H1 (cell line): Measurements from ENCODE around the gene ZNF644. TPM values are rescaled to one million over a fixed set of nuclear protein-coding genes. Genes with fewer than 3 reads are reported as not detected.

ENCODE experiments used
- CTCF ChIA-PET: fragments of 300-600 bp; sonication (Branson Sonifier 250); formaldehyde crosslinking; loops from one replicate; lab custom pipeline; 2021; ENCODE audit not compliant: partially characterized antibody; lab: Charles Lee
- POLR2A ChIA-PET: fragments of 300-600 bp; sonication (Branson Sonifier 250); formaldehyde crosslinking; loops from one replicate; lab custom pipeline; 2021; ENCODE audit warnings: inconsistent platforms; ENCODE audit not compliant: partially characterized antibody; lab: Charles Lee
- DNase-seq, 2 experiments: peaks; one replicate each; pipeline versions ENCODE4 v3.0.0 to v3.0.0-alpha.2; 2010 to 2022; ENCODE audit warnings: low spot score in 2 of 2, low read depth in 1 of 2, mixed read lengths in 1 of 2
- FAIRE-seq: peaks from 2 replicates; lab custom pipeline; 2011; peaks lifted over from hg19 to GRCh38; lab: Jason Lieb, UNC
- H2AFZ ChIP-seq: 2 replicates; pipeline ENCODE4 v1.8.1; 2012; ENCODE audit warnings: low read length, inconsistent platforms
- H2AK5ac ChIP-seq: 2 replicates; pipeline ENCODE4 v1.6.1; 2013; ENCODE audit warnings: low read depth, low read length
- H2BK120ac ChIP-seq: replicated peaks from 2 replicates; pipeline ENCODE3; 2013; ENCODE audit warnings: low read depth, low read length, inconsistent platforms
- H2BK12ac ChIP-seq: 2 replicates; pipeline ENCODE4 v1.6.1; 2013; ENCODE audit warnings: low read depth, low read length
- H2BK15ac ChIP-seq: 2 replicates; pipeline ENCODE4 v1.6.1; 2013; ENCODE audit warnings: low read length
- H2BK20ac ChIP-seq: 2 replicates; pipeline ENCODE4 v1.6.1; 2013; ENCODE audit warnings: low read length
- H2BK5ac ChIP-seq: 2 replicates; pipeline ENCODE4 v1.6.1; 2013; ENCODE audit warnings: low read depth, low read length
- H3K14ac ChIP-seq: 2 replicates; pipeline ENCODE4 v1.6.1; 2013; ENCODE audit warnings: inconsistent platforms; ENCODE audit not compliant: insufficient read length
- H3K18ac ChIP-seq: 2 replicates; pipeline ENCODE4 v1.6.1; 2013; ENCODE audit warnings: low read length; ENCODE audit errors: extremely low read depth
- H3K23ac ChIP-seq: 2 replicates; pipeline ENCODE4 v1.6.1; 2013; ENCODE audit warnings: inconsistent platforms; ENCODE audit not compliant: insufficient read length
- H3K23me2 ChIP-seq: 2 replicates; pipeline ENCODE4 v1.6.1; 2013; ENCODE audit warnings: low read depth, low read length
- H3K27ac ChIP-seq: 2 replicates; pipeline ENCODE4 v1.6.1; 2011; ENCODE audit warnings: low read depth, low read length, inconsistent platforms
- H3K27me3 ChIP-seq, 4 experiments: replicated peaks in 1 of 4; 1 replicate in 1 of 4; 2 replicates in 3 of 4; pipeline versions ENCODE4 v1.6.1 to v1.8.1; 2011 to 2013; ENCODE audit warnings: low read length in 3 of 4, mild to moderate bottlenecking in 3 of 4, inconsistent platforms in 2 of 4, mixed read lengths in 2 of 4, moderate library complexity in 1 of 4; ENCODE audit not compliant: control insufficient read depth in 3 of 4, insufficient read depth in 3 of 4; ENCODE audit errors: extremely low read depth in 1 of 4
- H3K36me3 ChIP-seq, 4 experiments: 2 replicates each; pipeline versions ENCODE4 v1.6.1 to v1.8.1; 2011 to 2013; ENCODE audit warnings: mild to moderate bottlenecking in 4 of 4, low read length in 3 of 4, moderate library complexity in 2 of 4, control low read depth in 1 of 4, inconsistent platforms in 1 of 4; ENCODE audit not compliant: insufficient read depth in 4 of 4, control insufficient read depth in 2 of 4
- H3K4ac ChIP-seq: replicated peaks from 2 replicates; pipeline ENCODE3; 2013; ENCODE audit warnings: low read length, low read depth, mixed read lengths, inconsistent platforms; ENCODE audit not compliant: insufficient read length
- H3K4me1 ChIP-seq, 4 experiments: replicated peaks in 1 of 4; 1 replicate in 1 of 4; 2 replicates in 3 of 4; pipeline versions ENCODE4 v1.6.1 to v1.8.1; 2011 to 2013; ENCODE audit warnings: low read length in 3 of 4, inconsistent platforms in 2 of 4, mixed read lengths in 1 of 4; ENCODE audit not compliant: insufficient read depth in 4 of 4, control insufficient read depth in 3 of 4
- H3K4me2 ChIP-seq, 2 experiments: 2 replicates each; pipeline versions ENCODE4 v1.6.1 to v1.8.1; 2011 to 2013; ENCODE audit warnings: low read depth in 2 of 2, low read length in 2 of 2, control low read depth in 1 of 2, inconsistent platforms in 1 of 2, mild to moderate bottlenecking in 1 of 2; ENCODE audit not compliant: insufficient read depth in 1 of 2
- H3K4me3 ChIP-seq, 4 experiments: fragments of 200-600, 300-600 bp in 1 of 4; sonication (generic), shearing (Covaris generic), sonication (Bioruptor Twin) in 1 of 4; 2 replicates each; pipeline versions ENCODE4 v1.5.1 to v1.8.1; 2011 to 2016; ENCODE audit warnings: low read length in 4 of 4, low read depth in 3 of 4, control low read depth in 2 of 4, inconsistent platforms in 2 of 4, mild to moderate bottlenecking in 2 of 4, mixed read lengths in 1 of 4, moderate library complexity in 1 of 4; ENCODE audit not compliant: insufficient read depth in 2 of 4; ENCODE audit errors: extremely low read depth in 1 of 4
- H3K56ac ChIP-seq: replicated peaks from 2 replicates; pipeline ENCODE3; 2013; ENCODE audit warnings: low read depth, mild to moderate bottlenecking, mixed read lengths, low read length, inconsistent platforms; ENCODE audit not compliant: insufficient read length
- H3K79me1 ChIP-seq: 2 replicates; pipeline ENCODE4 v1.6.1; 2013; ENCODE audit warnings: low read depth, low read length, control low read depth
- H3K79me2 ChIP-seq, 2 experiments: 2 replicates each; pipeline versions ENCODE4 v1.6.1 to v1.8.1; 2012 to 2013; ENCODE audit warnings: low read length in 2 of 2, mild to moderate bottlenecking in 2 of 2, inconsistent platforms in 1 of 2; ENCODE audit not compliant: insufficient read depth in 2 of 2, control insufficient read depth in 1 of 2
- H3K9ac ChIP-seq, 4 experiments: replicated peaks in 1 of 4; 1 replicate in 1 of 4; 2 replicates in 3 of 4; pipeline versions ENCODE4 v1.6.1 to v1.8.1; 2011 to 2013; ENCODE audit warnings: low read depth in 3 of 4, low read length in 3 of 4, control low read depth in 2 of 4, mild to moderate bottlenecking in 2 of 4, moderate library complexity in 2 of 4, inconsistent platforms in 1 of 4; ENCODE audit errors: extremely low read depth in 1 of 4
- H3K9me3 ChIP-seq, 2 experiments: 2 replicates each; pipeline versions ENCODE4 v1.6.1 to v1.8.1; 2012 to 2013; ENCODE audit warnings: mild to moderate bottlenecking in 2 of 2, moderate library complexity in 2 of 2, control low read depth in 1 of 2, inconsistent platforms in 1 of 2, low read depth in 1 of 2, low read length in 1 of 2, mixed read lengths in 1 of 2; ENCODE audit not compliant: insufficient read depth in 2 of 2
- H4K20me1 ChIP-seq, 2 experiments: replicated peaks in 1 of 2; 2 replicates each; pipeline versions ENCODE3 to v1.8.1; 2011 to 2013; ENCODE audit warnings: inconsistent platforms in 2 of 2, low read length in 2 of 2, mild to moderate bottlenecking in 1 of 2; ENCODE audit not compliant: insufficient read depth in 2 of 2, control insufficient read depth in 1 of 2
- H4K5ac ChIP-seq: 2 replicates; pipeline ENCODE4 v1.6.1; 2013; ENCODE audit warnings: low read length, low read depth, mixed read lengths, inconsistent platforms; ENCODE audit not compliant: insufficient read length
- H4K8ac ChIP-seq: 2 replicates; pipeline ENCODE4 v1.8.0; 2013; ENCODE audit warnings: mild to moderate bottlenecking, moderate library complexity, low read length, inconsistent platforms; ENCODE audit not compliant: insufficient read depth; ENCODE audit errors: extremely low read depth
- H4K91ac ChIP-seq: replicated peaks from 2 replicates; pipeline ENCODE3; 2013; ENCODE audit warnings: low read length, mixed read lengths, inconsistent platforms; ENCODE audit not compliant: insufficient read length
- CHD1 ChIP-seq: IDR thresholded peaks from 2 replicates; pipeline ENCODE4 v1.6.1; 2012; ENCODE audit warnings: low read depth, low read length, improper control_type of control experiment
- EZH2 ChIP-seq: fragments of 200-600 bp; sonication (generic); IDR thresholded peaks from 2 replicates; pipeline ENCODE4 v1.7.1; 2012; ENCODE audit warnings: low read depth, mild to moderate bottlenecking, moderate library complexity, low read length, inconsistent platforms; ENCODE audit not compliant: severe bottlenecking
- HDAC2 ChIP-seq, 2 experiments: fragments of 300-600 bp in 1 of 2; sonication (generic) in 1 of 2; IDR thresholded peaks; 2 replicates each; pipeline ENCODE4 v1.6.1; 2011 to 2012; ENCODE audit warnings: low read depth in 2 of 2, low read length in 2 of 2, mild to moderate bottlenecking in 2 of 2, moderate library complexity in 2 of 2, borderline replicate concordance in 1 of 2, inconsistent platforms in 1 of 2
- KDM4A ChIP-seq: IDR thresholded peaks from one replicate; pipeline ENCODE4 v1.7.1; 2012; ENCODE audit warnings: low read depth, mild to moderate bottlenecking, moderate library complexity, low read length, inconsistent platforms; ENCODE audit not compliant: severe bottlenecking
- MAFK ChIP-seq: IDR thresholded peaks from 2 replicates; pipeline ENCODE4 v1.6.1; 2012; ENCODE audit warnings: low read depth, mild to moderate bottlenecking, improper control_type of control experiment, low read length
- NANOG ChIP-seq: IDR thresholded peaks from 2 replicates; pipeline ENCODE4 v1.6.1; 2011; ENCODE audit warnings: low read length, low read depth, mild to moderate bottlenecking, inconsistent platforms; ENCODE audit not compliant: insufficient read depth, poor library complexity, severe bottlenecking
- NRF1 ChIP-seq: IDR thresholded peaks from 2 replicates; pipeline ENCODE4 v1.6.1; 2011; ENCODE audit warnings: mild to moderate bottlenecking, low read depth, low read length, improper control_type of control experiment
- SIRT6 ChIP-seq: IDR thresholded peaks from one replicate; pipeline ENCODE4 v1.7.1; 2012; ENCODE audit warnings: low read length, inconsistent platforms
- SP2 ChIP-seq: IDR thresholded peaks from 2 replicates; pipeline ENCODE4 v1.6.1; 2012; ENCODE audit warnings: mild to moderate bottlenecking, low read length, inconsistent platforms
- YY1 ChIP-seq: IDR thresholded peaks from 2 replicates; pipeline ENCODE4 v1.6.1; 2011; ENCODE audit warnings: low read depth, mild to moderate bottlenecking, low read length
- WGBS, 2 experiments: shearing (Covaris generic) in 1 of 2; methylation state at CpG; one replicate each; pipeline versions ENCODE4 v1.1.6 to v1.1.7; 2013 to 2015; ENCODE audit warnings: low lambda C conversion rate in 2 of 2, mixed read lengths in 2 of 2, inconsistent platforms in 1 of 2, low coverage in 1 of 2, missing lambda C conversion rate in 1 of 2; ENCODE audit not compliant: insufficient replicate concordance in 2 of 2, insufficient coverage in 1 of 2, insufficient read length in 1 of 2; ENCODE audit errors: extremely low coverage in 1 of 2, missing lambda C conversion rate in 1 of 2; 5-methylcytosine and 5-hydroxymethylcytosine counted together
- polyA plus RNA-seq, 7 experiments: library from polyadenylated mRNA; depleted of rRNA in 3 of 7; stranded (reverse) in 5 of 7; unstranded in 2 of 7; fragments of >200 nt in 5 of 7; fragments of 200-250 nt in 2 of 7; gene quantifications; 1 replicate in 5 of 7; 2 replicates in 1 of 7; 4 replicates in 1 of 7; pipeline versions ENCODE4 v1.2.1 to v1.2.3, GENCODE V29; 2011 to 2013; ENCODE audit warnings: missing spikeins in 2 of 7, mixed read lengths in 2 of 7
- total RNA-seq: library from RNA; stranded (reverse); fragmentation: NEBNext Ultra II Directional; extraction: Animal tissue kit (Norgen Biotek cat#: 25700); gene quantifications from 2 replicates; pipeline ENCODE4 v1.2.1, GENCODE V29; 2021

ZNF644 gene
- total and polyA plus RNA-seq, 2 of the 8 experiments (the other 6 are each of a cell fraction or from before 2014, with no cell fraction given), result 14.5 to 93.5 TPM

DNA sequence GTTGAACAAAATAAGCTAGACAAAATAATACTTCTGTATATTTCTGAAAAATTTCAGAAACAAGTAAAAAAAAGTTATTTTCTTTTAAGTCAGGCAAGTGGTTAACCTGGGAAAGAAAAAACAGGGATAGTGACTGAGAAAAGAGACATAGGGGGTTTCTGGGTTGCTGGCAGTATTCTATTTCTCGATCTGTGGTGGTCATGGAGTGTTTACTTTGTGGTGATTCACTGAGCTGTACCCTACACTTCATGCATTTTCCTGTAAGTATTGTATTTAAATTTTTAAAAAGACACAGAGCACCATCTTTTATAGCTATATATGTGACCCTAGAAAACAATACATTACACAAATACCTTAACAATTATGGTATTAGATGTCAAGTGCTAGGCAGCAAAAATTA is 58.2 kb downstream of the ZNF644 start:
- Histone ChIP-seq H3K9ac (no peak overlapping the region), H3K36me3 (no peaks in the 10 kb centered on the region; a peak in 1 of 8 replicates), H3K79me2 (peaks cover 8 to 85% of the 10 kb centered on the region in 2 experiments; a peak in 3 of 4 replicates), H3K4me3 (no peak overlapping the region), H3K4me1 (peaks cover 0 to 3% (median 0%) of the 10 kb centered on the region in 4 experiments; a peak in 1 of 7 replicates), H2BK12ac (no peak overlapping the region), H2BK15ac (no peak overlapping the region), H3K18ac (no peak overlapping the region), H3K23me2 (no peaks in the 10 kb centered on the region), H3K23ac (no peak overlapping the region), H3K79me1 (no peaks in the 10 kb centered on the region), H3K9me3 (no peaks in the 10 kb centered on the region), H3K4me2 (no peak overlapping the region), H2BK20ac (no peak overlapping the region), H3K14ac (no peak overlapping the region), H3K27ac (no peak overlapping the region), H4K91ac (no peak overlapping the region), H2BK5ac (no peak overlapping the region), H4K8ac (no peak overlapping the region), H2BK120ac (no peak overlapping the region), H2AK5ac (no peak overlapping the region), H4K20me1 (peaks cover 6 to 14% of the 10 kb centered on the region in 2 experiments), H3K27me3 (no peaks in the 10 kb centered on the region), H2AFZ (no peak overlapping the region), H4K5ac (no peak overlapping the region), H3K4ac (no peak overlapping the region), H3K56ac (no peak overlapping the region)
- ChIA-PET POLR2A (interaction anchor here (0.5 kb wide), 1 partner anchor 11 kb away, joined by 3 read pairs; no protein-coding TSS in a partner anchor), CTCF (interaction anchor here (0.6 to 2.5 kb wide), 7 partner anchors 28 to 240 kb away, joined by 3 to 15 read pairs (median 4); no protein-coding TSS in a partner anchor)
- no peak for DNase-seq
- no peak for FAIRE-seq
- TF ChIP-seq NANOG, result no peak
- TF ChIP-seq HDAC2 (IDR thresholded peaks at IDR 0.05; ENCODE audit: borderline replicate concordance in 1 of 2, low read depth in 2 of 2, low read length in 2 of 2), result no peak
- TF ChIP-seq EZH2, result no peak
- TF ChIP-seq NRF1, result no peak
- no peak for TF ChIP-seq KDM4A
- no peak for TF ChIP-seq MAFK
- TF ChIP-seq CHD1, result no peak
- TF ChIP-seq SIRT6, result no peak
- TF ChIP-seq SP2, result no peak
- no peak for TF ChIP-seq YY1
- 86% methylated on average over 1 of the region's 1 CpG; no CpG with 5 or more reads in 1 of the 2 experiments for WGBS, 2 experiments
